B cell (primary cell): Measurements from ENCODE around the gene POGK. TPM values are rescaled to one million over a fixed set of nuclear protein-coding genes. Genes with fewer than 3 reads are reported as not detected.

Experiments used
- ATAC-seq: fragments of 200-7000 bp; cut with Tn5 transposase; one replicate; pipeline ENCODE4 v1.10.0; 2021; ENCODE audit warnings: low read depth, mild to moderate bottlenecking, moderate number of reproducible peaks, moderate library complexity
- CTCF ChIA-PET: fragments of 350-600 bp; sonication (Branson Sonifier 250); formaldehyde crosslinking; loops from one replicate; lab custom pipeline; 2021; ENCODE audit warnings: antibody characterized with exemption, inconsistent platforms; lab: Charles Lee
- POLR2A ChIA-PET: fragments of 350-600 bp; sonication (Branson Sonifier 250); formaldehyde crosslinking; loops from one replicate; lab custom pipeline; 2021; ENCODE audit warnings: antibody characterized with exemption; lab: Charles Lee
- DNase-seq: peaks from one replicate; pipeline ENCODE4 v3.0.0; 2013
- H2AFZ ChIP-seq: 2 replicates; pipeline ENCODE4 v1.6.1; 2012; ENCODE audit warnings: mild to moderate bottlenecking, low read depth, low read length; ENCODE audit not compliant: insufficient read depth, poor library complexity, severe bottlenecking
- H3K27ac ChIP-seq, 2 donors: 1 replicate in 1 of 2; 2 replicates in 1 of 2; pipeline ENCODE4 v1.5.1; 2012 to 2013; ENCODE audit warnings: low read length in 2 of 2, mild to moderate bottlenecking in 2 of 2, moderate library complexity in 1 of 2
- H3K27me3 ChIP-seq, 4 experiments: fragments of 200-600 bp in 1 of 4; sonication (generic) in 1 of 4; replicated peaks in 1 of 4; 1 replicate in 2 of 4; 2 replicates in 2 of 4; pipeline versions ENCODE4 v1.6.1 to v1.7.0; 2013 to 2016; ENCODE audit warnings: low read length in 3 of 4, mild to moderate bottlenecking in 2 of 4, mixed read lengths in 1 of 4, moderate library complexity in 1 of 4; ENCODE audit not compliant: insufficient read depth in 4 of 4, control insufficient read depth in 3 of 4; ENCODE audit errors: control extremely low read depth in 1 of 4
- H3K36me3 ChIP-seq, 2 experiments: replicated peaks in 1 of 2; 1 replicate in 1 of 2; 2 replicates in 1 of 2; pipeline versions ENCODE4 v1.6.1 to v1.7.1; 2013; ENCODE audit warnings: low read length in 1 of 2; ENCODE audit not compliant: insufficient read depth in 2 of 2, control insufficient read depth in 1 of 2; ENCODE audit errors: control extremely low read depth in 1 of 2, extremely low read depth in 1 of 2
- H3K4me1 ChIP-seq, 2 donors: fragments of 200-600 bp in 1 of 2; sonication (generic) in 1 of 2; 1 replicate in 1 of 2; 2 replicates in 1 of 2; pipeline versions ENCODE4 v1.5.1 to v1.6.1; 2013 to 2017; ENCODE audit warnings: low read length in 2 of 2; ENCODE audit not compliant: control insufficient read depth in 2 of 2, insufficient read depth in 2 of 2
- H3K4me2 ChIP-seq: replicated peaks from 2 replicates; pipeline ENCODE3; 2012; ENCODE audit warnings: mild to moderate bottlenecking, low read depth, low read length; ENCODE audit not compliant: poor library complexity, severe bottlenecking
- H3K4me3 ChIP-seq, 5 experiments: fragments of 200-600 bp in 1 of 5; sonication (generic) in 1 of 5; 1 replicate in 3 of 5; 2 replicates in 2 of 5; pipeline versions ENCODE4 v1.5.1 to v1.7.0; 2011 to 2016; ENCODE audit warnings: low read length in 4 of 5, mild to moderate bottlenecking in 4 of 5, low read depth in 2 of 5, control low read depth in 1 of 5, moderate library complexity in 1 of 5; ENCODE audit not compliant: insufficient read depth in 1 of 5; ENCODE audit errors: control extremely low read depth in 1 of 5, extremely low read depth in 1 of 5
- H3K79me2 ChIP-seq: fragments of 200-600 bp; sonication (generic); one replicate; pipeline ENCODE4 v1.6.0; 2016; ENCODE audit warnings: low read length; ENCODE audit not compliant: control insufficient read depth, insufficient read depth
- H3K9ac ChIP-seq: fragments of 200-600 bp; sonication (generic); 2 replicates; pipeline ENCODE4 v1.6.1; 2017; ENCODE audit warnings: mild to moderate bottlenecking, low read length, moderate library complexity
- H3K9me3 ChIP-seq, 3 donors: one replicate each; pipeline versions ENCODE4 v1.6.1 to v1.7.1; 2013; ENCODE audit warnings: low read length in 2 of 3; ENCODE audit not compliant: control insufficient read depth in 2 of 3, insufficient read depth in 1 of 3; ENCODE audit errors: control extremely low read depth in 1 of 3
- H4K20me1 ChIP-seq: 2 replicates; pipeline ENCODE4 v1.6.0; 2012; ENCODE audit warnings: mild to moderate bottlenecking, low read length; ENCODE audit not compliant: insufficient read depth, control insufficient read depth, poor library complexity, severe bottlenecking
- H3K27ac Mint-ChIP-seq: one replicate; pipeline ENCODE4 v1.8.0; 2021; ENCODE audit warnings: mixed read lengths
- H3K27me3 Mint-ChIP-seq: one replicate; pipeline ENCODE4 v1.8.0; 2021; ENCODE audit warnings: mixed read lengths
- H3K4me1 Mint-ChIP-seq: one replicate; pipeline ENCODE4 v1.8.0; 2021; ENCODE audit warnings: mixed read lengths
- H3K4me3 Mint-ChIP-seq: one replicate; pipeline ENCODE4 v1.8.0; 2021; ENCODE audit warnings: mixed read lengths
- H3K9me3 Mint-ChIP-seq: one replicate; pipeline ENCODE4 v1.8.0; 2022; ENCODE audit warnings: mixed read lengths; ENCODE audit not compliant: insufficient read depth
- EZH2 ChIP-seq: IDR thresholded peaks from 2 replicates; pipeline ENCODE4 v1.6.1; 2012; ENCODE audit warnings: borderline replicate concordance, low read depth, mild to moderate bottlenecking, moderate library complexity, low read length; ENCODE audit not compliant: insufficient read depth, poor library complexity, severe bottlenecking
- WGBS: methylation state at CpG from one replicate; pipeline ENCODE4 v1.1.5; 2013; ENCODE audit warnings: missing lambda C conversion rate; ENCODE audit not compliant: insufficient coverage; 5-methylcytosine and 5-hydroxymethylcytosine counted together
- intact Hi-C: fragments of 100-400 bp; cut with micrococcal nuclease; formaldehyde crosslinking; loops from one replicate; pipeline ENCODE4 v1.10.0; 2022
- polyA plus RNA-seq: library from polyadenylated mRNA; depleted of rRNA; stranded (reverse); fragments of >200 nt; gene quantifications from 2 replicates; pipeline ENCODE4 v1.2.3, GENCODE V29; 2012
- total RNA-seq, 2 donors: library from RNA; stranded (reverse); fragments of 120-200 nt in 1 of 2; gene quantifications; 1 replicate in 1 of 2; 2 replicates in 1 of 2; pipeline versions ENCODE4 v1.2.3 to v1.2.4, GENCODE V29; 2013 to 2022
- TF ChIP-seq, protein P1 (sequence below): fragments of 200-600 bp; IDR thresholded peaks from one replicate; pipeline ENCODE4 v1.8.0; 2022; ENCODE audit warnings: antibody characterized with exemption, mild to moderate bottlenecking

The POGK gene
- total and polyA plus RNA-seq, 2 donors (not counting 1 experiment from before 2014, with no cell fraction given) = 10.4 to 45.0 TPM

DNA sequence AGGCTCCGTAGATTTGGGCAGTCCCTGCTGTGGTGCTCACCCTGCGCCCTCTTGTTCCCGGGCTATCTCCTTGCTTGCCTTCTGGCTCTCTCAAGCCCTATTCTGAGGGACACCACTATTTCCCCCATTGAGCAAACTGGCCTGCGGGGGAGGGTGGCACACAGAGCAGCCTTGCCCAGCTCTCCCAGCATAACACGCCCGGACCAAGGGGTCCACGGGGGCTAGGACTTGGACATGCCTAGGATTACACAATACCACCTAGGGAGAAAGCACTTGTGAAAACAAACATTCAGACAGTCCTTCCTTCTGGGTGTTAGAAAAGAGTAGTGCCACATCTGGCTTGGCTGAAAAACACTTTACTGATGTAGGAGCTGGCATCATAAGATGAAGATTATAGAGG is 29.4 kb downstream of the POGK start:
- Histone ChIP-seq H4K20me1 (peaks cover 13% of the 10 kb centered on the region), H3K27ac (no peak overlapping the region), H3K4me2 (no peak overlapping the region), H2AFZ (no peak overlapping the region), H3K9me3 (no peaks in the 10 kb centered on the region), H3K36me3 (peaks cover 7 to 34% of the 10 kb centered on the region in 2 experiments), H3K4me1 (no peaks in the 10 kb centered on the region), H3K4me3 (no peak overlapping the region), H3K9ac (no peak overlapping the region), H3K27me3 (no peaks in the 10 kb centered on the region), H3K79me2 (peaks cover 39% of the 10 kb centered on the region)
- WGBS = 85% methylated on average over 6 of the region's 7 CpGs
- Mint-ChIP-seq H3K9me3 (no peaks in the 10 kb centered on the region), H3K4me3 (no peak overlapping the region), H3K27me3 (no peaks in the 10 kb centered on the region), H3K4me1 (peaks cover 15% of the 10 kb centered on the region), H3K27ac (no peak overlapping the region)
- CTCF ChIA-PET = interaction anchor here (1.5 kb wide), 1 partner anchor 41 kb away, joined by 3 read pairs; no protein-coding TSS in a partner anchor
- intact Hi-C loops = no loop called here
- ATAC-seq (no peak), DNase-seq (no peak)
- TF ChIP-seq EZH2 = no peak
- TF ChIP-seq, protein P1, sequence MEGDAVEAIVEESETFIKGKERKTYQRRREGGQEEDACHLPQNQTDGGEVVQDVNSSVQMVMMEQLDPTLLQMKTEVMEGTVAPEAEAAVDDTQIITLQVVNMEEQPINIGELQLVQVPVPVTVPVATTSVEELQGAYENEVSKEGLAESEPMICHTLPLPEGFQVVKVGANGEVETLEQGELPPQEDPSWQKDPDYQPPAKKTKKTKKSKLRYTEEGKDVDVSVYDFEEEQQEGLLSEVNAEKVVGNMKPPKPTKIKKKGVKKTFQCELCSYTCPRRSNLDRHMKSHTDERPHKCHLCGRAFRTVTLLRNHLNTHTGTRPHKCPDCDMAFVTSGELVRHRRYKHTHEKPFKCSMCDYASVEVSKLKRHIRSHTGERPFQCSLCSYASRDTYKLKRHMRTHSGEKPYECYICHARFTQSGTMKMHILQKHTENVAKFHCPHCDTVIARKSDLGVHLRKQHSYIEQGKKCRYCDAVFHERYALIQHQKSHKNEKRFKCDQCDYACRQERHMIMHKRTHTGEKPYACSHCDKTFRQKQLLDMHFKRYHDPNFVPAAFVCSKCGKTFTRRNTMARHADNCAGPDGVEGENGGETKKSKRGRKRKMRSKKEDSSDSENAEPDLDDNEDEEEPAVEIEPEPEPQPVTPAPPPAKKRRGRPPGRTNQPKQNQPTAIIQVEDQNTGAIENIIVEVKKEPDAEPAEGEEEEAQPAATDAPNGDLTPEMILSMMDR = no peak
- POLR2A ChIA-PET = interaction anchor here (0.8 kb wide), 1 partner anchor 9 kb away, joined by 3 read pairs; no protein-coding TSS in a partner anchor

DNA sequence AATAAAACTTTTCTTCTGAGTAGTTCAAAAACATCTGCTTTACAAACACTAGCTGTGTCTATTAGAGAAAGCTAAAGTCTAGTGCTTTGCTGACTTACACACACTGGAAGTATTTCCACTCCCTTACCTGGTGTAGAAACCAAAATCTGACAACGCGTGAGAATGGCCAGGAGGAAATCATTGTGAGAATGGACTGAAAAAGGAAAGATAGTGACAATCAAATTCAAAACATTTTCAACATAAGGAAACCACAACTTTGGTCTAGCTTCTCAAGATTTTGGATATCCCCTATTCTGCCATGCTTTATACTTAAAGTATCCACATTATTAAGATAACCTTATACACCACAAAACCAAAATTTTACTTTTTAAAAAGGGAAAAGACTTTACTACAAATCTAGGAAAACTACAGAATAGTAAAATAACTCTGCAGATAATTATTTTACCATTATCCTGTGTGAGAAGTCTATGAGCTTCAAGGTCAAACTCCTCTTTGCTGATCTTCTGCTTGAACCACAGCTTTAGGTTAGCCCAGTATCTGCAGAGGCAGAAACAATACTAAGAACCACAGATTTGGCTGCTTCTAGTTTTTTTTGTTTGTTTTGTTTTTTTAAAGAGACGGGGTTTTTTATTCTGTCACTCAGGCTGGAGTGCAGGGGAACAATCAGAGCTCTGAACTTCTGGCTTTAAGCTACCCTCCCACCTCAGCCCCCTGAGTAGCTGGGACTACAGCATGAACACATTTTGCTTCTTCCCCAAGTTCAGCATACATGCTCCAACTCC is 30.2 kb downstream of the POGK start:
- Histone ChIP-seq H3K9me3 (no peaks in the 10 kb centered on the region), H3K9ac (no peak overlapping the region), H3K27me3 (no peaks in the 10 kb centered on the region), H3K79me2 (peaks cover 47% of the 10 kb centered on the region), H3K36me3 (peaks cover 7 to 25% of the 10 kb centered on the region in 2 experiments), H3K4me1 (no peaks in the 10 kb centered on the region), H3K4me3 (no peak overlapping the region), H4K20me1 (peaks cover 13% of the 10 kb centered on the region), H3K4me2 (no peak overlapping the region), H3K27ac (no peak overlapping the region), H2AFZ (no peak overlapping the region)
- DNase-seq (no peak), ATAC-seq (no peak)
- Mint-ChIP-seq H3K9me3 (no peaks in the 10 kb centered on the region), H3K4me3 (no peak overlapping the region), H3K27me3 (no peaks in the 10 kb centered on the region), H3K27ac (no peak overlapping the region), H3K4me1 (peaks cover 19% of the 10 kb centered on the region)
- intact Hi-C loops = no loop called here
- WGBS = no CpG with 5 or more reads among the region's 3 CpGs
- TF ChIP-seq, protein P1 = no peak
- TF ChIP-seq EZH2 = no peak
- ChIA-PET CTCF (interaction anchor here (1.5 kb wide), 1 partner anchor 40 kb away, joined by 3 read pairs; no protein-coding TSS in a partner anchor), POLR2A (interaction anchor here (0.5 to 0.8 kb wide), 2 partner anchors 8 to 175 kb away, joined by 3 to 5 read pairs; no protein-coding TSS in a partner anchor)
